H1 (cell line): ENCODE results near the gene WDR31.

Experiments
- CREB1 ChIP-seq: IDR thresholded peaks from 2 replicates; pipeline ENCODE4 v1.6.1; 2012; ENCODE audit warnings: inconsistent platforms
- EZH2 ChIP-seq: fragments of 200-600 bp; sonication (generic); IDR thresholded peaks from 2 replicates; pipeline ENCODE4 v1.7.1; 2012; ENCODE audit warnings: low read depth, mild to moderate bottlenecking, moderate library complexity, low read length, inconsistent platforms; ENCODE audit not compliant: severe bottlenecking
- POLR2A ChIP-seq, 2 experiments: IDR thresholded peaks; 1 replicate in 1 of 2; 2 replicates in 1 of 2; pipeline ENCODE4 v1.6.1; 2011; ENCODE audit warnings: low read depth in 2 of 2, low read length in 2 of 2, mild to moderate bottlenecking in 2 of 2; ENCODE audit errors: control extremely low read depth in 1 of 2
- SIN3A ChIP-seq, 2 experiments: IDR thresholded peaks in 1 of 2; conservative IDR thresholded peaks in 1 of 2; 2 replicates each; pipeline ENCODE4 v1.6.1; 2011 to 2012; ENCODE audit warnings: low read length in 2 of 2, improper control_type of control experiment in 1 of 2, low read depth in 1 of 2, mild to moderate bottlenecking in 1 of 2
- TBP ChIP-seq: IDR thresholded peaks from 2 replicates; pipeline ENCODE4 v1.6.1; 2011; ENCODE audit warnings: low read depth, low read length, improper control_type of control experiment
- TF ChIP-seq, protein P1 (sequence below): IDR thresholded peaks from 2 replicates; pipeline ENCODE4 v1.6.1; 2011; ENCODE audit warnings: low read length, improper control_type of control experiment
- TF ChIP-seq, protein P2 (sequence below), 3 experiments: IDR thresholded peaks; 1 replicate in 2 of 3; 2 replicates in 1 of 3; pipeline versions ENCODE4 v1.5.1 to v1.6.1; 2011; ENCODE audit warnings: low read length in 3 of 3, mild to moderate bottlenecking in 3 of 3, inconsistent platforms in 2 of 3, low read depth in 1 of 3, moderate library complexity in 1 of 3; ENCODE audit not compliant: insufficient read depth in 1 of 3; ENCODE audit errors: control extremely low read depth in 1 of 3

DNA sequence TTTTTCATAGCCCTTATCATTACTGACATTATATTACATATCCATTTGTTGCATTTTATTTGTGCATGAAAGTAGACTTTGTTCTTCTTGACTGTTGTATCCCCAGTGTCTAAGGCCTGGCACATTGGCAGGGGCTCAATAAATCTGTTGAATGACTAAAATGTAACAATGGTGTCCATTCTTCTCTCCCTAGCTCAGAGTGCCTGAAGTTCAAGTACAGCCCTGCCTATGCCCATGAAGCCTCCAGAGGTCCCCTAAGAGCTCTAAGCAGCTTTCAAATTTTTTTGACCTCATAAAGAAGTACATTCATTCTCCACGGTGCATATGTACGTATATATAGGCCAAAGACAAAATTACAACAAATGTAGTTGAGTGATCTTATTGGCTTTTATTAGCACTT, 5.1 kb upstream of the WDR31 start:
- TF ChIP-seq TBP (no peak), POLR2A (IDR thresholded peaks at IDR 0.05; ENCODE audit: control extremely low read depth in 1 of 2, low read depth in 2 of 2, low read length in 2 of 2) (no peak), SIN3A (conservative IDR thresholded peaks at IDR 0.05 in 1 of 2, IDR thresholded peaks at IDR 0.05 in 1 of 2; ENCODE audit: low read depth in 1 of 2, low read length in 2 of 2) (no peak), CREB1 (no peak), EZH2 (no peak)
- TF ChIP-seq, protein P1, sequence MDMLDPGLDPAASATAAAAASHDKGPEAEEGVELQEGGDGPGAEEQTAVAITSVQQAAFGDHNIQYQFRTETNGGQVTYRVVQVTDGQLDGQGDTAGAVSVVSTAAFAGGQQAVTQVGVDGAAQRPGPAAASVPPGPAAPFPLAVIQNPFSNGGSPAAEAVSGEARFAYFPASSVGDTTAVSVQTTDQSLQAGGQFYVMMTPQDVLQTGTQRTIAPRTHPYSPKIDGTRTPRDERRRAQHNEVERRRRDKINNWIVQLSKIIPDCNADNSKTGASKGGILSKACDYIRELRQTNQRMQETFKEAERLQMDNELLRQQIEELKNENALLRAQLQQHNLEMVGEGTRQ = no peak
- TF ChIP-seq, protein P2, sequence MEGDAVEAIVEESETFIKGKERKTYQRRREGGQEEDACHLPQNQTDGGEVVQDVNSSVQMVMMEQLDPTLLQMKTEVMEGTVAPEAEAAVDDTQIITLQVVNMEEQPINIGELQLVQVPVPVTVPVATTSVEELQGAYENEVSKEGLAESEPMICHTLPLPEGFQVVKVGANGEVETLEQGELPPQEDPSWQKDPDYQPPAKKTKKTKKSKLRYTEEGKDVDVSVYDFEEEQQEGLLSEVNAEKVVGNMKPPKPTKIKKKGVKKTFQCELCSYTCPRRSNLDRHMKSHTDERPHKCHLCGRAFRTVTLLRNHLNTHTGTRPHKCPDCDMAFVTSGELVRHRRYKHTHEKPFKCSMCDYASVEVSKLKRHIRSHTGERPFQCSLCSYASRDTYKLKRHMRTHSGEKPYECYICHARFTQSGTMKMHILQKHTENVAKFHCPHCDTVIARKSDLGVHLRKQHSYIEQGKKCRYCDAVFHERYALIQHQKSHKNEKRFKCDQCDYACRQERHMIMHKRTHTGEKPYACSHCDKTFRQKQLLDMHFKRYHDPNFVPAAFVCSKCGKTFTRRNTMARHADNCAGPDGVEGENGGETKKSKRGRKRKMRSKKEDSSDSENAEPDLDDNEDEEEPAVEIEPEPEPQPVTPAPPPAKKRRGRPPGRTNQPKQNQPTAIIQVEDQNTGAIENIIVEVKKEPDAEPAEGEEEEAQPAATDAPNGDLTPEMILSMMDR (IDR thresholded peaks at IDR 0.05; ENCODE audit: control extremely low read depth in 1 of 3, insufficient read depth in 1 of 3, low read depth in 1 of 3, low read length in 3 of 3) = no peak
